ENCODE data around the gene SPDYC. TPM values are rescaled to one million over a fixed set of nuclear protein-coding genes. Genes with fewer than 3 reads are reported as not detected.

Gene SPDYC
- total RNA-seq, 1 donor from 2014 or later = not detected

DNA sequence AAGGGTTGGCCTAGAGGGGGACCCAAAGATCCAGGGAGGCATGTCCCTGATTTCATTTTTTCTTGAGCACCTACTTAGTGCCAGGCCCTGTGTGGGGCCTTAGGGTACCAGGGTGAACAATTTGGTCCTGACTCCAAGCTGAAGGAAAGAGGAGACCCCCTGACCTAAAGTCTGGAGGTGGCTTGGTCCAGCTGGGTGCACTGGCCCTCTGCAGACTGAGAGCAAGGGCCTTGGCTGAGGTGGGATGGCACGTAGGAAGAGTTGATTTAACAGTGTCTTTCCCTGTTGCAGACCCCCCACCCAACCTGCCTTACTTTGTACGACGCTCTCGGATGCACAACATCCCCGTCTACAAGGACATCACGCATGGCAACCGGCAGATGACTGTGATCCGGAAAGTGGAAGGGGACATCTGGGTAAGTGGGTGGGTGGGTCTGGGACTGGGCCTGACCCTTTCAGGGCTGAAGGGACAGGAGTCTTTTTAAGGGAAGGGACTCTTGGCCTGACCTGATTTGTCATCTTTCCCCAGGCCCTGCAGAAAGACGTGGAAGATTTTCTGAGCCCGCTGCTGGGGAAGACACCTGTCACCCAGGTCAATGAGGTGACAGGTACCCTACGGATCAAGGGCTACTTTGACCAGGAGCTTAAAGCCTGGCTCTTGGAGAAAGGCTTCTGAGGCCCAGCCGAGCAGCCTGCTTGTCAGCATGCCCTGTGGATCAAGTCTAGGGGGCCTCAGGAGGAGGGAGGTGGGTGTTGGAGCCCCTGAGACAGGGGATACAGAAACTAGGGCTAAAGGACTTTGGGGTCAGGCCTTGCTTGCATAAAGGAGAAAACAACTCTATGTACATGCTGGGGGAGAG is 44.6 kb upstream of the SPDYC start:
- DNase-seq = peak; percentile 9

DNA sequence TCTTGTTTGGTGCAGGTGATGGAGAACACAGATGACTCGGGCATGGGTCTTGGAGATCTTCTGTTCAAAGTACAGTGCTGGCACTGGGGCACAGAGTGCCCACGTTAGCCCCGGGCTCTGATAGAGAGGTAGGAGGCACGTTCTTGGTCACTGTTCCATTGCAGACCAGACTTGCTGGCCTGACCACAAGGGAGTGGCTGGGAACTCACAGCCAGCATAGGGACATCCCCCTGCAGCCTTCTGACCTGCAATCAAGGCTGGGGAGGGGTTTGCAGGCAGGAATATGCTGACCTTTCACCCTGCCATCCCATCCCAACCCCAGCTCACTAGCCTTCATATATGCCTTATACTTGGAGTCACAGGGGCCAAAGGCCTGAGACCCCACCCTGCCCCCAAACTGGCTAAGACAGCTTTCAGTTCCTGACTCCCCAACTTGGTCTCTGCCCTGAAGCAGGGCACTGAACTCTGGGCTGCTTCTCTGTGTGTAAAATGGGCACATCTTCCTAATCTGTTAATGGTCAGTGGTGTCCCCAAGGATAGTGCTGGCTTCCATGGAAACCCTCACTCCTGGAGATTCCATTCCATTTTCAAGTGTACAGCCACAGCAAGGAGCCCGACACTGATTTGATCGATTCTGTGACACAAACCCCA is 43.3 kb upstream of the SPDYC start:
- H3K36me3 ChIP-seq = peaks cover 76% of the 10 kb centered on the region
- ATAC-seq = no peak

More for the DNA sequence above, 44.6 kb upstream of the SPDYC start:
- no peaks in the 10 kb centered on the region for H3K27me3 ChIP-seq
- H3K36me3 ChIP-seq = peaks cover 72% of the 10 kb centered on the region
- TF ChIP-seq, protein P1, sequence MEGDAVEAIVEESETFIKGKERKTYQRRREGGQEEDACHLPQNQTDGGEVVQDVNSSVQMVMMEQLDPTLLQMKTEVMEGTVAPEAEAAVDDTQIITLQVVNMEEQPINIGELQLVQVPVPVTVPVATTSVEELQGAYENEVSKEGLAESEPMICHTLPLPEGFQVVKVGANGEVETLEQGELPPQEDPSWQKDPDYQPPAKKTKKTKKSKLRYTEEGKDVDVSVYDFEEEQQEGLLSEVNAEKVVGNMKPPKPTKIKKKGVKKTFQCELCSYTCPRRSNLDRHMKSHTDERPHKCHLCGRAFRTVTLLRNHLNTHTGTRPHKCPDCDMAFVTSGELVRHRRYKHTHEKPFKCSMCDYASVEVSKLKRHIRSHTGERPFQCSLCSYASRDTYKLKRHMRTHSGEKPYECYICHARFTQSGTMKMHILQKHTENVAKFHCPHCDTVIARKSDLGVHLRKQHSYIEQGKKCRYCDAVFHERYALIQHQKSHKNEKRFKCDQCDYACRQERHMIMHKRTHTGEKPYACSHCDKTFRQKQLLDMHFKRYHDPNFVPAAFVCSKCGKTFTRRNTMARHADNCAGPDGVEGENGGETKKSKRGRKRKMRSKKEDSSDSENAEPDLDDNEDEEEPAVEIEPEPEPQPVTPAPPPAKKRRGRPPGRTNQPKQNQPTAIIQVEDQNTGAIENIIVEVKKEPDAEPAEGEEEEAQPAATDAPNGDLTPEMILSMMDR (IDR thresholded peaks at IDR 0.05) = no peak
- H3K9me3 ChIP-seq = no peaks in the 10 kb centered on the region
- no peak overlapping the region for H3K27ac ChIP-seq
- H3K4me3 ChIP-seq = no peak overlapping the region
- no peak for ATAC-seq
- H3K4me1 ChIP-seq = peaks cover 16% of the 10 kb centered on the region
- intact Hi-C loops (cut with DNase I) = no loop called here

DNA sequence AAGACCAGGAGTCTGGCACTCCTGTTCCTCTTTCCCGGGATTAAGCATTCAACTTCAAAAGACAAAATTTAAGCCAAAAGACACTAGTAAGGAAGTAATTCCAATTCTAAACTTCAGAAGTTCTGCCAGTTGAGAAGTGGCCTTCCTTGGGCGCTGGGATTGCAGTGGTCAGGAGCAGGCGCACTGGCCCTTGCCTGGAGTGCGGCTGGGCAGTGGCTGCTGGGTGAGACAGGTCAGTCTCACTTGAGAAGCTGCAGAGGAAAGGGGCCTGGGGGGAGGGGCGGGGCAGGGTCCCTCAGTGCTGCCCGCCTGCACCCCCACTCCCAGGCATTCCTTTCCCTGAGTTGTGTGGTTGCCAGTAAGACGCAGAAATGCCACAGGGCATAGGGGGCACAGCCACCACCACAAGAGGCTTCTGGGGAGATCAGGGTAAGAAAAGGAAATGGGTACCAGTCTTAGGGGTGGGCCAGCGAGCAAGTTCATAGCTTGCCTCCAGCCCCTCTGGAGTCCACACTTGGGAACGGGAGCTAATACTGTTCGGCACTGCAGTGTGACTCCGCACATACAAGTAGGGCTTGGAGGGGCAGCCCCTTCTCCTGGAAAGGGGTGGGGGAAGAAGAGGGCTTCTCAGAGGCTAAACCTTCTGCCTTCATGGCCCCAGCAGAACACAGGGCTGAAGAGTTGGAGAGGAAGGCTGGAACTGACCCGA is 42.4 kb upstream of the SPDYC start:
- DNase-seq (no peak), ATAC-seq (no peak)
- Histone ChIP-seq H3K36me3 (peaks cover 85% of the 10 kb centered on the region), H3K4me1 (peaks cover 12% of the 10 kb centered on the region), H3K9me3 (no peaks in the 10 kb centered on the region), H3K27ac (no peak overlapping the region), H3K4me3 (no peak overlapping the region), H3K27me3 (no peaks in the 10 kb centered on the region)
- intact Hi-C loops (cut with DNase I) = no loop called here
- TF ChIP-seq, protein P1 (IDR thresholded peaks at IDR 0.05) = no peak

More for the DNA sequence above, 43.3 kb upstream of the SPDYC start:
- H3K4me3 ChIP-seq = no peak overlapping the region
- H3K27ac ChIP-seq = no peak overlapping the region
- DNase-seq = no peak
- H3K9me3 ChIP-seq = no peaks in the 10 kb centered on the region
- intact Hi-C loops (cut with DNase I) = no loop called here
- H3K27me3 ChIP-seq = no peaks in the 10 kb centered on the region
- peaks cover 6% of the 10 kb centered on the region for H3K4me1 ChIP-seq
- TF ChIP-seq, protein P1 (IDR thresholded peaks at IDR 0.05) = no peak

DNA sequence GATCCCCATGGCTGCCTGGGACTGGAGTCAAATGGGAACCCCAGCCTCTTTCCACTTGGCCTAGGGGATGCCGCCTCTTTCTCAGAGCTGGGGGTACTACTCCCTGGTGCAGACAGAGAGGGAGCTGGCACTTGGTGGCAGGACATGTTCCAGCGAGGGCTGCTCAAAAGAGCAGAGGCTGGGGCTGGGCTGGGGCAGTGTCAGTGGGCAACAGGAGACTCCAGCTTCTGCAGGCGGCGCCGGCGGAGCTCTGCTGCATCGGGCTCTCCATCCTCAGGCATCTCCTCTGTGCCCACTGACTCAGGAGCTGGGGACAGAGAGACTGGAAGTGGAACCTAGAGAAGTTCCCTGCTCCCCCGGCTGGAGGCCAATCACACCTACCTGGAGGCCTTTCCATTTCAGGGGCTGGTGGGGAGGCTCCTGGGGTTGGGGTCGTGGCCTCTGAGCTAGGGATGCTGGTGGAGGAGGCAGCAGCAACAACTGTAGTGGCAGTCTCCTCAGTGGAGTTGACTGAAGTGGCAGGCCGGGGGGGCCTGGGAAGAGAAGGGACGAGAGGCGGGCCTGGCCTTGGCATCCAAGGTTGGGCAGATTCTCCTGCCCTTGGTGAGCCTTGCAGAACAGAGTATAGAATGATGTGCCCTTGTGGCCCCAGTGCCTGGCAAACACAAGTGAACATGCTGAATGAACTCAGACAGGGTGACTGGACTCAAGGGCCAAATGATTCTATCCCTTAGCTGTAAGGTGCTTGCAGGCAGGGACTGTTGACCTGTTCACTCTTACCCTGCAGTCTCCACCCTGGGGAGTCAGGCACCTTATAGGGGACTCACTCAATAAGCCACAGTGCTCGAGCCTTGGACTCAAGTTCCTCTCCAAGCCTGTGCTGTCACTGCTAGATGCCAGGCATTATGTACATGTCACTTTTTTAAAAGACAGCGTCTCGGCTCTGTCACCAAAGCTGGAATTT is 41.6 kb upstream of the SPDYC start:
- H3K9me3 ChIP-seq = no peaks in the 10 kb centered on the region
- no peak overlapping the region for H3K4me3 ChIP-seq
- intact Hi-C loops (cut with DNase I) = no loop called here
- no peak overlapping the region for H3K27ac ChIP-seq
- TF ChIP-seq, protein P1 (IDR thresholded peaks at IDR 0.05) = no peak
- no peaks in the 10 kb centered on the region for H3K27me3 ChIP-seq
- peaks cover 15% of the 10 kb centered on the region for H3K4me1 ChIP-seq
- peaks cover 87% of the 10 kb centered on the region for H3K36me3 ChIP-seq
- no peak for ATAC-seq
- DNase-seq = no peak

All from upper lobe of right lung (tissue), 1 donor.